Measurements from ENCODE around the gene SIPA1L3.
A peak's percentile ranks its signal among the peaks of the same experiment; 100 is the strongest.

Gene SIPA1L3

GRCh38 chr19:37981785-37982475 is 74.9 kb downstream of the SIPA1L3 start:
- DNase-seq (ENCODE audit: low read depth) = no peak
- H3K4me3 ChIP-seq (ENCODE audit: low read depth, low read length) = no peak overlapping the region
- TF ChIP-seq MAX (IDR thresholded peaks at IDR 0.05; ENCODE audit: low read depth, low read length) (no peak), MYC (IDR thresholded peaks at IDR 0.05; ENCODE audit: low read depth, low read length) (no peak), POLR2A (IDR thresholded peaks at IDR 0.05; ENCODE audit: extremely low read depth, insufficient read length) (no peak), CTCF (IDR thresholded peaks at IDR 0.05; ENCODE audit: low read depth, low read length) (no peak)

- no peak overlapping the region for H3K4me3 ChIP-seq (ENCODE audit: low read depth, low read length)
- DNase-seq (ENCODE audit: low read depth) = no peak
- TF ChIP-seq POLR2A (IDR thresholded peaks at IDR 0.05; ENCODE audit: extremely low read depth, insufficient read length) (no peak), CTCF (IDR thresholded peaks at IDR 0.05; ENCODE audit: low read depth, low read length) (no peak), MAX (IDR thresholded peaks at IDR 0.05; ENCODE audit: low read depth, low read length) (no peak), MYC (IDR thresholded peaks at IDR 0.05; ENCODE audit: low read depth, low read length) (no peak)
Measured at GRCh38 chr19:37982655-37983054, 75.6 kb downstream of the SIPA1L3 start.

- TF ChIP-seq MAX (IDR thresholded peaks at IDR 0.05; ENCODE audit: low read depth, low read length) = no peak
- no peak for TF ChIP-seq MYC (IDR thresholded peaks at IDR 0.05; ENCODE audit: low read depth, low read length)
- no peak for TF ChIP-seq CTCF (IDR thresholded peaks at IDR 0.05; ENCODE audit: low read depth, low read length)
- no peak for TF ChIP-seq POLR2A (IDR thresholded peaks at IDR 0.05; ENCODE audit: extremely low read depth, insufficient read length)
- DNase-seq (ENCODE audit: low read depth) = no peak
- H3K4me3 ChIP-seq (ENCODE audit: low read depth, low read length) = no peak overlapping the region
Measured at GRCh38 chr19:37983153-37983552, 76.1 kb downstream of the SIPA1L3 start.

- TF ChIP-seq MAX (IDR thresholded peaks at IDR 0.05; ENCODE audit: low read depth, low read length) = no peak
- TF ChIP-seq POLR2A (IDR thresholded peaks at IDR 0.05; ENCODE audit: extremely low read depth, insufficient read length) = no peak
- no peak for TF ChIP-seq CTCF (IDR thresholded peaks at IDR 0.05; ENCODE audit: low read depth, low read length)
- TF ChIP-seq MYC (IDR thresholded peaks at IDR 0.05; ENCODE audit: low read depth, low read length) = no peak
- no peak for DNase-seq (ENCODE audit: low read depth)
- no peak overlapping the region for H3K4me3 ChIP-seq (ENCODE audit: low read depth, low read length)
Measured at GRCh38 chr19:37983916-37984315, 76.9 kb downstream of the SIPA1L3 start.

- DNase-seq (ENCODE audit: low read depth) = peak; percentile 6
- TF ChIP-seq MYC (IDR thresholded peaks at IDR 0.05; ENCODE audit: low read depth, low read length) (no peak), MAX (IDR thresholded peaks at IDR 0.05; ENCODE audit: low read depth, low read length) (peak; percentile 22; the same call in 1 of the 2 replicates), POLR2A (IDR thresholded peaks at IDR 0.05; ENCODE audit: extremely low read depth, insufficient read length) (no peak)
- no peak overlapping the region for H3K4me3 ChIP-seq (ENCODE audit: low read depth, low read length)
Measured at GRCh38 chr19:37986048-37986750, 79.2 kb downstream of the SIPA1L3 start.

Measured in NB4 (cell line).